Cardiac fibroblast (primary cell): ENCODE data around the gene BACH2.

Experiments
- DNase-seq, 2 donors: peaks; one replicate each; pipeline versions ENCODE4 v3.0.0 to v3.0.0-alpha.2; 2010; ENCODE audit warnings: low read depth in 2 of 2
- H3K4me3 ChIP-seq, 2 donors: replicated peaks in 1 of 2; 1 replicate in 1 of 2; 2 replicates in 1 of 2; pipeline ENCODE4 v1.5.1; 2011; ENCODE audit warnings: low read depth in 2 of 2, low read length in 2 of 2, mild to moderate bottlenecking in 2 of 2, moderate library complexity in 1 of 2
- TF ChIP-seq, protein P1 (sequence below): IDR thresholded peaks from one replicate; pipeline ENCODE4 v1.5.1; 2011; ENCODE audit warnings: low read depth, mild to moderate bottlenecking, low read length, inconsistent platforms

The BACH2 gene

DNA sequence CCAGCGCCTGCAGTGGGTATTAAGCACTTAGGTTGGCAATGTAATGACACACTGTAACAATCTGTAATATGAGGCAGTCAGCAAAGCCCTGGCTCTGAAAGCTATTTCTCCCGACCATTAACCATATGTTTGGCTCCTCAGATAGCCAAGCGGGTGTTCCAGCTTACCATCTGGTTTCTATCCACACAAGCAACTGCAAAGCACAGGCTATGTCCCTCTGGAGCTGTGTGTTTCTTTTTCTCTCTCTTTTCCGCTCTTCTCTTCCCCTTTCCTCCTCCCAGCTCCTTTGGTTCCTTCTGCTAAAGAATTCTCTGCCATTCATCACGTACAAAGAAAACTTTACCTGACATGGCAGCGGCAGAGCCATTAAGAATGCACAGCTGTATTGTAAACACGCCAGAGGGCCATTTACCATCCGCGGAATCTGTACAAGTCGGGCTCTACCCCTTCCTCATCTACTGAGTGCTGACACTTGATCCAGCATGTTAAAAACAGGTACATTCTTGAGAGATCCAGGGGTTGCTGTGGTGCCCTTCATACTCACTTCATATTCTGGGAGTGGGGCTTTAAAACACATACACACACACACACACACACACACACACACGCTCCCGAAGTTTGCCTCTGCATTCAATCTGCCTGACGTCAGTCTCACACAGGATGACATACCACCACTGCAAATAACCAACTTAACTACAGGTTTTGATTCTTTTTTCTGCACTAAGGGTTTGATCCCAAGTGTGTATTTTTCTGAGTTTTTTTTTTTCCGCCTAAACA lies 77.2 kb downstream of the BACH2 start:
- TF ChIP-seq, protein P1, sequence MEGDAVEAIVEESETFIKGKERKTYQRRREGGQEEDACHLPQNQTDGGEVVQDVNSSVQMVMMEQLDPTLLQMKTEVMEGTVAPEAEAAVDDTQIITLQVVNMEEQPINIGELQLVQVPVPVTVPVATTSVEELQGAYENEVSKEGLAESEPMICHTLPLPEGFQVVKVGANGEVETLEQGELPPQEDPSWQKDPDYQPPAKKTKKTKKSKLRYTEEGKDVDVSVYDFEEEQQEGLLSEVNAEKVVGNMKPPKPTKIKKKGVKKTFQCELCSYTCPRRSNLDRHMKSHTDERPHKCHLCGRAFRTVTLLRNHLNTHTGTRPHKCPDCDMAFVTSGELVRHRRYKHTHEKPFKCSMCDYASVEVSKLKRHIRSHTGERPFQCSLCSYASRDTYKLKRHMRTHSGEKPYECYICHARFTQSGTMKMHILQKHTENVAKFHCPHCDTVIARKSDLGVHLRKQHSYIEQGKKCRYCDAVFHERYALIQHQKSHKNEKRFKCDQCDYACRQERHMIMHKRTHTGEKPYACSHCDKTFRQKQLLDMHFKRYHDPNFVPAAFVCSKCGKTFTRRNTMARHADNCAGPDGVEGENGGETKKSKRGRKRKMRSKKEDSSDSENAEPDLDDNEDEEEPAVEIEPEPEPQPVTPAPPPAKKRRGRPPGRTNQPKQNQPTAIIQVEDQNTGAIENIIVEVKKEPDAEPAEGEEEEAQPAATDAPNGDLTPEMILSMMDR: no peak
- DNase-seq: peak; percentile 44 to 87
- H3K4me3 ChIP-seq: peak overlapping the region in 1 of 2 donors; percentile 8

DNA sequence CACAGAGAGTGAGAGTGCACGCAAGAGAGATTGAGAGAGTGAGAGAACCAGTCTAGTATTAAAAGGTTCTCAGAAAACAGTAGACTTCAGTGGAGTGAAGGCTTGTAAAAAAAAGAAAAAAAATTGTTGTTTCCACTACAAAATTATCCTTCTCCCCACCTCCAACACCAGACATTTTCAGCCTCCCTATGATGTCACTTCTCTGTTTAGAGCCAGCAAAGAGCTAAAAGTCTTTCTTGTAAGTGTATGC lies 77.8 kb downstream of the BACH2 start:
- TF ChIP-seq, protein P1: no peak
- peak overlapping the region in 1 of 2 donors; percentile 5 for H3K4me3 ChIP-seq
- no peak for DNase-seq

DNA sequence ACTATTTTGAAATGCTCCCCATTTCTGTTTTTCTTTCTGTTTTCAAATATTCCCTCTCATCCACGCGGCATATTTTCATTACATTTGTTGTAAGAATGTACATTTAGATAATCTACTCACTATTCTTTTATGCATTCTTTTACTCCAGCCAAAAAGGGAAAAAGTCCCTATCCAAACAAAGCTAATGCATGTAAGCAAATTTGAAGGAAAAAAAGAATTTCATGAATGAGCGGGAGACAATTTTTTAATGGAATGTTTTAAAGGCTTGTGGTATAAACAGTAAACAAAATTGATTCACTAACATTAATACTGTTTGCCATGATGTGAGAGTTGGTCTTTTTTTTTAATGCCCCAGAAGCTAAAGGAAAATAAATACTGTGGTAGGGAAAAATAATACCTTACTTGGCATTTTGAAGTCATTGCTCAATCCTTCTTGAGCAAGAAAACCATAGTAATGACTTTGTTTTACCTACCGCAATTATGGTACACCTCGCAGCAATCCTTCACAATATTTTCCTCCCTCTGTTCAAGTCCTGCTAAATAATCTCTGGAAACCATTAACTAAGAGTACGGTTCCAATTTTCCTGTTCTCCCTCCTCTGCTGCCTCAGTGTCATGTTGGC lies 79.0 kb downstream of the BACH2 start:
- DNase-seq: no peak
- TF ChIP-seq, protein P1: no peak
- no peak overlapping the region for H3K4me3 ChIP-seq

DNA sequence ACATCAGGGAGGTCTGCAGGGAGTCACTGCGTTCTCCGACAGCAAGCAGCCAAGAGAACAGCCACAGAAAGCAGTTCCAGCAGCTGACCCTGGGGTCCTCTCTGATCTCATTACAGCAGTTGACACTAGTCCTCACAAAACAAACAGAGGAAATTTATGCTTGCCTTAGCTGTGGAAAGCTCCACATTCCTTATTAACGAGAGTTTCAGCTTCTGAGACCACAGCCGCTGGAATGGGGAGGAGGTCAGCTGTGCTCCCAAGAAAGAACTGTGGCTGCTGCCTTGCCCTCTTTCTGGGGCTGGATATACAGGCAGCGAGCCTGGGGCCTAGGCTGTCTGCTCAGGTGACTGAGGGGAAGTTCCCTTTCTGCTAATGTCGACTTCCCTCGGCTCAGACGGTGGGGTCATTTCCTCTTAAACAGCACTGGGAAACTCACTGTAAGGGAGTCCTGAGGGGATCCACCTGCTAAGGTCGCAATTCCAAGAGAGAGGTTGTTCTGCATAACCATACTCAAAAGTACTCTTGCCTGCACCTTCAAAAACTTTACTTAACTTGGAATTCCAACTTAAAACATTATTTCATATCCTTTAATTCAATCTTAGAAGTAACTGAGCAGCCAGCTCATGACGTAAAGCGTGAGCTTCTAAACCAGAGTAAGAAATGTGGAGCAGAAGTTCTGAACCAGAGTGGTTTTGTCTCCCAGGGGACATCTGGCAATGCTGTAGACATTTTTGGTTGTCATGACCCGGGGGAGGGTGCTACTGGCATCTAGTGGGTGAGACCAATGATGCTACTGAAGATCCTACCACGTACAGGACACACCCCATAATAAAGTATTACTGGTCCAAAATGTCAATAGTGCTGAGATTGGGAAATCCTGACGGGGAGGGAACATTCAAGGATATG lies 80.3 kb downstream of the BACH2 start:
- no peak for DNase-seq
- TF ChIP-seq, protein P1: no peak
- H3K4me3 ChIP-seq: no peak overlapping the region

DNA sequence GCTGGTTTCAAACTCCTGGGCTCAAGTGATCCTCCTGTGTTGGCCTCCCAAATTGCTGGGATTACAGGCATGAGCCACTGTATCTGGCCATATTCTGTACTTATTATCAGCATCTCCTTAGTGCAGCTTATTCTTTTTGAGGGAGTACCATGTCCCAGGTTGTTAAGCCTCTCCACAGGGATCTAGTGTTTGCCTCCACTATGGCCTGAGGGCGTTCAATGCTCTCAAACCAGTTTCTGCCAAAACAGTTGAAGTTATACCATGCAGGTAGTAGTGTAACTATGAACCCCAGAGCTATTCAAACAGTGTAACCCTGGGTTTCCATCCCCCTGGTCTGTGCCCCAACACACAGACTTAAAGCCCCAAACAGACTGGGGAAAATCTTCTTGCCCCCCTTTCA lies 81.7 kb downstream of the BACH2 start:
- H3K4me3 ChIP-seq: no peak overlapping the region
- TF ChIP-seq, protein P1: no peak
- DNase-seq: no peak

DNA sequence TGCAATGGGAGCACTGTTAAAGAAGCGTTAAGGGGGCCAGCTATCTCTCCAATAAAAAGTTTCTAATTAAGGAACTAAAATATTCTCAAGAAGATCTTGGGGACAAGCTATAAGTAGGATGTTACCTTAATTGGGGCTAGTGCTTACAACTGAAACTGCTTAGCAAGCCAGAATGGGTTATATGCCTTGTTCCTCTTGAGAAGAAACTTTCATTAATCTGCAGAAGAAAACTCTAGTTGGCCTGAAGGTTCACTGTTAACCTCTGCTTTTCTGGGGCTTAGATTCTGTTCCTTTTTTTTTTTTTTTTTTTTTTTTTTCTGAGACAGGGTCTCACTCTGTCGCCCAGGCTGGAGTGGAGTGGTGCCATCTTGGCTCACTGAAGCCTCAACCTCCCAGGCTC lies 82.2 kb downstream of the BACH2 start:
- H3K4me3 ChIP-seq: no peak overlapping the region
- no peak for DNase-seq

More for the DNA sequence above, 82.2 kb downstream of the BACH2 start:
- TF ChIP-seq, protein P1: no peak
